Panc1 (cell line): ENCODE measurements around the gene CUL1. TPM values are rescaled to one million over a fixed set of nuclear protein-coding genes. Genes with fewer than 3 reads are reported as not detected.

Experiments
- ATAC-seq: fragments of 200-7000 bp; cut with Tn5 transposase; 2 replicates; pipeline ENCODE4 v1.9.1; 2020; ENCODE audit warnings: mild to moderate bottlenecking, moderate library complexity
- BruUV-seq: library from RNA; stranded (reverse); fragments of 400-500 nt; replicated peaks from 2 replicates; lab custom pipeline; 2021; lab: Mats Ljungman, UMichigan
- CTCF ChIA-PET: fragments of 300-600 bp; sonication (Branson Sonifier 250); formaldehyde crosslinking; loops from one replicate; lab custom pipeline; 2022; ENCODE audit warnings: antibody characterized with exemption; lab: Charles Lee
- POLR2A ChIA-PET: fragments of 300-600 bp; sonication (Branson Sonifier 250); formaldehyde crosslinking; loops from one replicate; lab custom pipeline; 2022; ENCODE audit warnings: antibody characterized with exemption; lab: Charles Lee
- DNase-seq: peaks from one replicate; pipeline ENCODE4 v3.0.0-alpha.2; 2010; ENCODE audit warnings: low read depth, low spot score
- H3K27ac ChIP-seq: 2 replicates; pipeline ENCODE4 v1.5.1; 2011; ENCODE audit warnings: mild to moderate bottlenecking, low read length, inconsistent platforms
- H3K27me3 ChIP-seq: fragments of 200-500 bp; sonication (Bioruptor generic); 2 replicates; pipeline ENCODE4 v1.6.0; 2014; ENCODE audit warnings: low read length, inconsistent platforms; ENCODE audit not compliant: control insufficient read depth, insufficient read depth
- H3K36me3 ChIP-seq: fragments of 200-500 bp; sonication (Bioruptor generic); 2 replicates; pipeline ENCODE4 v1.5.1; 2014; ENCODE audit warnings: inconsistent platforms, mild to moderate bottlenecking, low read length, moderate library complexity; ENCODE audit not compliant: control insufficient read depth, insufficient read depth
- H3K4me1 ChIP-seq: 2 replicates; pipeline ENCODE4 v1.5.1; 2011; ENCODE audit warnings: inconsistent platforms, mild to moderate bottlenecking, low read length, moderate library complexity; ENCODE audit not compliant: control insufficient read depth, insufficient read depth
- H3K4me3 ChIP-seq, 2 experiments: 2 replicates each; pipeline ENCODE4 v1.5.1; 2011 to 2012; ENCODE audit warnings: low read depth in 2 of 2, low read length in 2 of 2, mild to moderate bottlenecking in 2 of 2, inconsistent platforms in 1 of 2, moderate library complexity in 1 of 2
- H3K9me3 ChIP-seq: fragments of 200-500 bp; sonication (Bioruptor generic); 2 replicates; pipeline ENCODE4 v1.5.1; 2014; ENCODE audit warnings: low read depth, mild to moderate bottlenecking, inconsistent platforms, low read length, moderate library complexity; ENCODE audit not compliant: control insufficient read depth, insufficient read depth
- POLR2AphosphoS5 ChIP-seq: IDR thresholded peaks from 2 replicates; pipeline ENCODE4 v1.6.1; 2012; ENCODE audit warnings: mild to moderate bottlenecking, low read depth, low read length, moderate library complexity
- SIN3A ChIP-seq: IDR thresholded peaks from 2 replicates; pipeline ENCODE4 v1.6.1; 2012; ENCODE audit warnings: low read depth, mild to moderate bottlenecking, low read length, moderate library complexity, borderline replicate concordance; ENCODE audit not compliant: insufficient read depth
- TCF7L2 ChIP-seq: IDR thresholded peaks from 2 replicates; pipeline ENCODE4 v1.6.1; 2011; ENCODE audit warnings: mild to moderate bottlenecking, low read depth, low read length, inconsistent platforms
- in situ Hi-C: cut with HindIII; loops from 2 replicates; pipeline ENCODE4 v1.10.0; 2016; ENCODE audit warnings: low sequenced_read_pairs, low pct_unique_long_range_greater_than_20kb
- intact Hi-C: fragments of 100-400 bp; cut with micrococcal nuclease; formaldehyde crosslinking; loops from one replicate; pipeline ENCODE4 v1.10.0; 2022; ENCODE audit not compliant: unreplicated experiment
- total RNA-seq: library from RNA; stranded (reverse); gene quantifications from one replicate; pipeline ENCODE4 v1.2.1, GENCODE V29; 2021; ENCODE audit not compliant: unreplicated experiment
- TF ChIP-seq, protein P1 (sequence below), 2 experiments: IDR thresholded peaks; 2 replicates each; pipeline ENCODE4 v1.6.1; 2011 to 2012; ENCODE audit warnings: low read depth in 2 of 2, control low read depth in 1 of 2, low read length in 1 of 2, mild to moderate bottlenecking in 1 of 2, moderate library complexity in 1 of 2; ENCODE audit not compliant: insufficient read depth in 1 of 2
- TF ChIP-seq, protein P2 (sequence below): fragments of 450-650 bp; IDR thresholded peaks from 2 replicates; pipeline ENCODE4 v1.5.1; 2017; ENCODE audit warnings: mild to moderate bottlenecking

CUL1 gene
- total RNA-seq, 1 experiment from 2014 or later, result 60.6 TPM

DNA sequence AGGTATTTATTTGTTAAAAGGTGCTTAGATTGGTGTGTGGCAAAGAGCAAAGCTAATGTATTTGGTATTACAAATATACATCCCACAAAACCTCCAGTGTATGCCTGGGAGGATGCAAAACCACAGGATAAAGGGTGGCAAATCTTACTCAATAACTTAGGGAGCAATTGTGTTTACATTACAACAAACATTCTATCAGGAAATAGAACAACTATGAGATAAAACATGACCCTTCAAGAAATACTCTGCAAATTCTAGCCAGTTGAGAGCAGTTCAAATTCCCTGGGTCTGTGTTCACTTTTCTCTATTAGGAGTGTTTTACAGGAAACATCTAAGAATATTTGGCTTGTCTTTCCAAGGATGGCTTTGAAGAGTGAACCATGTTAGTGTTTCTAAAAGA is 64.9 kb downstream of the CUL1 start:
- Histone ChIP-seq H3K9me3 (no peaks in the 10 kb centered on the region), H3K27ac (no peak overlapping the region), H3K4me1 (no peaks in the 10 kb centered on the region), H3K36me3 (peaks cover 17% of the 10 kb centered on the region), H3K4me3 (no peak overlapping the region), H3K27me3 (no peaks in the 10 kb centered on the region)
- ATAC-seq, result no peak
- no peak for DNase-seq
- no TSS peak for BruUV-seq
- TF ChIP-seq TCF7L2, result no peak
- TF ChIP-seq POLR2AphosphoS5, result no peak
- TF ChIP-seq, protein P1, sequence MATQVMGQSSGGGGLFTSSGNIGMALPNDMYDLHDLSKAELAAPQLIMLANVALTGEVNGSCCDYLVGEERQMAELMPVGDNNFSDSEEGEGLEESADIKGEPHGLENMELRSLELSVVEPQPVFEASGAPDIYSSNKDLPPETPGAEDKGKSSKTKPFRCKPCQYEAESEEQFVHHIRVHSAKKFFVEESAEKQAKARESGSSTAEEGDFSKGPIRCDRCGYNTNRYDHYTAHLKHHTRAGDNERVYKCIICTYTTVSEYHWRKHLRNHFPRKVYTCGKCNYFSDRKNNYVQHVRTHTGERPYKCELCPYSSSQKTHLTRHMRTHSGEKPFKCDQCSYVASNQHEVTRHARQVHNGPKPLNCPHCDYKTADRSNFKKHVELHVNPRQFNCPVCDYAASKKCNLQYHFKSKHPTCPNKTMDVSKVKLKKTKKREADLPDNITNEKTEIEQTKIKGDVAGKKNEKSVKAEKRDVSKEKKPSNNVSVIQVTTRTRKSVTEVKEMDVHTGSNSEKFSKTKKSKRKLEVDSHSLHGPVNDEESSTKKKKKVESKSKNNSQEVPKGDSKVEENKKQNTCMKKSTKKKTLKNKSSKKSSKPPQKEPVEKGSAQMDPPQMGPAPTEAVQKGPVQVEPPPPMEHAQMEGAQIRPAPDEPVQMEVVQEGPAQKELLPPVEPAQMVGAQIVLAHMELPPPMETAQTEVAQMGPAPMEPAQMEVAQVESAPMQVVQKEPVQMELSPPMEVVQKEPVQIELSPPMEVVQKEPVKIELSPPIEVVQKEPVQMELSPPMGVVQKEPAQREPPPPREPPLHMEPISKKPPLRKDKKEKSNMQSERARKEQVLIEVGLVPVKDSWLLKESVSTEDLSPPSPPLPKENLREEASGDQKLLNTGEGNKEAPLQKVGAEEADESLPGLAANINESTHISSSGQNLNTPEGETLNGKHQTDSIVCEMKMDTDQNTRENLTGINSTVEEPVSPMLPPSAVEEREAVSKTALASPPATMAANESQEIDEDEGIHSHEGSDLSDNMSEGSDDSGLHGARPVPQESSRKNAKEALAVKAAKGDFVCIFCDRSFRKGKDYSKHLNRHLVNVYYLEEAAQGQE (IDR thresholded peaks at IDR 0.05; ENCODE audit: insufficient read depth in 1 of 2, low read depth in 2 of 2, low read length in 1 of 2), result no peak
- CTCF ChIA-PET, result no interaction called here
- intact Hi-C loops (no loop called here), in situ Hi-C loops (no loop called here)
- POLR2A ChIA-PET, result interaction anchor here (0.7 kb wide), 1 partner anchor 205 kb away, joined by 3 read pairs; no protein-coding TSS in a partner anchor

DNA sequence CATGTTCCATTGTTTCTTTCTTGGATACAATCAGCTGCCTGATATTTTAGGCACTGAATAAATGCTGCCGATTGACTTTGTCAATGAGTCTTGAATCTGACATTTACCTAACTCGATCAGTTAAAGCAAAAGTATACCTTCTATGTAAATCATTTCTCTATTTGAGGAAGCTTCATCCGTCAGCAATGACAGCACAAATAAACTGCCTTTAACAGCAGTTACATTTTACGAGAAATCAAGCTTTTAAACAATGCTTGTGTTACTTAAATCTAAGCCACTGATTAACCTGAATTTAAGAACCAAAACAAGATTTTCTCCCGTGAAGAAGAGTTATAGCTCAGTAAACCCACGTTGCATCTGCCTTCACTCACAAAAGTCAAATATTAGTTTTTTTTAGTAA is 71.3 kb downstream of the CUL1 start:
- POLR2A ChIA-PET, result no interaction called here
- in situ Hi-C loops (no loop called here), intact Hi-C loops (no loop called here)
- no peaks in the 10 kb centered on the region for H3K9me3 ChIP-seq
- H3K4me3 ChIP-seq, result no peak overlapping the region
- H3K36me3 ChIP-seq, result peaks cover 13% of the 10 kb centered on the region; the same call in 1 of the 2 replicates
- ATAC-seq, result no peak
- H3K27me3 ChIP-seq, result no peaks in the 10 kb centered on the region
- BruUV-seq, result no TSS peak
- H3K4me1 ChIP-seq, result no peaks in the 10 kb centered on the region
- DNase-seq, result no peak
- H3K27ac ChIP-seq, result no peak overlapping the region
- CTCF ChIA-PET, result no interaction called here
- TF ChIP-seq SIN3A, result no peak
- TF ChIP-seq, protein P2, sequence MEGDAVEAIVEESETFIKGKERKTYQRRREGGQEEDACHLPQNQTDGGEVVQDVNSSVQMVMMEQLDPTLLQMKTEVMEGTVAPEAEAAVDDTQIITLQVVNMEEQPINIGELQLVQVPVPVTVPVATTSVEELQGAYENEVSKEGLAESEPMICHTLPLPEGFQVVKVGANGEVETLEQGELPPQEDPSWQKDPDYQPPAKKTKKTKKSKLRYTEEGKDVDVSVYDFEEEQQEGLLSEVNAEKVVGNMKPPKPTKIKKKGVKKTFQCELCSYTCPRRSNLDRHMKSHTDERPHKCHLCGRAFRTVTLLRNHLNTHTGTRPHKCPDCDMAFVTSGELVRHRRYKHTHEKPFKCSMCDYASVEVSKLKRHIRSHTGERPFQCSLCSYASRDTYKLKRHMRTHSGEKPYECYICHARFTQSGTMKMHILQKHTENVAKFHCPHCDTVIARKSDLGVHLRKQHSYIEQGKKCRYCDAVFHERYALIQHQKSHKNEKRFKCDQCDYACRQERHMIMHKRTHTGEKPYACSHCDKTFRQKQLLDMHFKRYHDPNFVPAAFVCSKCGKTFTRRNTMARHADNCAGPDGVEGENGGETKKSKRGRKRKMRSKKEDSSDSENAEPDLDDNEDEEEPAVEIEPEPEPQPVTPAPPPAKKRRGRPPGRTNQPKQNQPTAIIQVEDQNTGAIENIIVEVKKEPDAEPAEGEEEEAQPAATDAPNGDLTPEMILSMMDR, result no peak
- TF ChIP-seq, protein P1 (IDR thresholded peaks at IDR 0.05; ENCODE audit: insufficient read depth in 1 of 2, low read depth in 2 of 2, low read length in 1 of 2), result no peak
- TF ChIP-seq POLR2AphosphoS5, result no peak
- TF ChIP-seq TCF7L2, result no peak
